Measurements from ENCODE around the gene BOK.
"Not testable (repeated sequence)": the region's sequence is repeated elsewhere in the genome, so short reads cannot be mapped to it uniquely, and the experiment has no call there.

Gene BOK

GRCh38 chr2:241565411-241565810, 6.9 kb downstream of the BOK start:
- no peak for TF ChIP-seq CTCF (IDR thresholded peaks at IDR 0.05)
- Histone ChIP-seq H3K4me3 (no peak overlapping the region), H3K27ac (no peak overlapping the region), H3K27me3 (no peaks in the 10 kb centered on the region), H3K4me1 (peaks cover 0 to 39% (median 17%) of the 10 kb centered on the region in 4 donors), H3K9me3 (no peaks in the 10 kb centered on the region), H3K36me3 (peaks cover 0 to 18% (median 0%) of the 10 kb centered on the region in 3 donors)
- intact Hi-C loops (cut with DNase I; ENCODE audit: low total_unique reads): no loop called here
- DNase-seq: peak in 1 of 2 donors; percentile 51

GRCh38 chr2:241566021-241566420, 7.5 kb downstream of the BOK start:
- DNase-seq: peak in 1 of 2 donors; percentile 19
- H3K27ac ChIP-seq; intact Hi-C loops (cut with DNase I; ENCODE audit: low total_unique reads); H3K9me3 ChIP-seq; H3K27me3 ChIP-seq; H3K4me3 ChIP-seq: not testable (repeated sequence)
- H3K36me3 ChIP-seq: peaks cover 0 to 20% (median 0%) of the 10 kb centered on the region in 3 donors
- H3K4me1 ChIP-seq: peaks cover 0 to 33% (median 11%) of the 10 kb centered on the region in 4 donors

GRCh38 chr2:241566468-241566867, 7.9 kb downstream of the BOK start:
- Histone ChIP-seq H3K27me3 (no peaks in the 10 kb centered on the region), H3K4me3 (no peak overlapping the region), H3K9me3 (no peaks in the 10 kb centered on the region), H3K4me1 (peaks cover 0 to 30% (median 8%) of the 10 kb centered on the region in 4 donors), H3K27ac (no peak overlapping the region), H3K36me3 (peaks cover 0 to 24% (median 0%) of the 10 kb centered on the region in 3 donors)
- TF ChIP-seq CTCF (IDR thresholded peaks at IDR 0.05): no peak
- peak in 1 of 2 donors; percentile 15 for DNase-seq
- intact Hi-C loops (cut with DNase I; ENCODE audit: low total_unique reads): no loop called here

GRCh38 chr2:241567266-241567665, 8.7 kb downstream of the BOK start:
- H3K27ac ChIP-seq; intact Hi-C loops (cut with DNase I; ENCODE audit: low total_unique reads); H3K27me3 ChIP-seq; H3K4me3 ChIP-seq; H3K9me3 ChIP-seq: not testable (repeated sequence)
- peak in 1 of 2 donors; percentile 12 for DNase-seq
- Histone ChIP-seq H3K36me3 (peaks cover 0 to 32% (median 6%) of the 10 kb centered on the region in 3 donors), H3K4me1 (peaks cover 0 to 23% (median 1%) of the 10 kb centered on the region in 4 donors)

DNA sequence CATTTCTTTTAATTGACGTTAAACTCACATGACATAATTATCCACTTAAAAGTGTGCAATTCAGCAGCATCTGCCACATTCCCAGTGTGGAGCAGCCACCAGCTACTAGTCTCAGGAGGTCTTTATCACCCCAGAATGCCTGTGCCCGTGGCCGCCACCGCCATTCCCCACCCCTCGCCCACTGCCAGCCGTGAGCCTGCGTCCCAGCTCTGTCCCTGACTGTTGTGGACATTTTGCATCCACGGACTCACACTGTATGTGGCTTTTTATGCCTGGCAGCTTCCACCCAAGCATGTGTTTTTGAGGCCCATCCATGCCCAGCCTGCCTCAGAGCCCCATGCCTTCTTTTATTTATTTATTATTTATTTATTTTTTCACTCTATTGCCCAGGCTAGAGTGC, 9.2 kb downstream of the BOK start:
- peaks cover 0 to 36% (median 10%) of the 10 kb centered on the region in 3 donors for H3K36me3 ChIP-seq
- TF ChIP-seq CTCF (IDR thresholded peaks at IDR 0.05): no peak
- H3K9me3 ChIP-seq: no peaks in the 10 kb centered on the region
- no peak overlapping the region for H3K27ac ChIP-seq
- H3K4me1 ChIP-seq: peaks cover 0 to 18% (median 0%) of the 10 kb centered on the region in 4 donors
- no peak for DNase-seq
- H3K4me3 ChIP-seq: no peak overlapping the region
- no peaks in the 10 kb centered on the region for H3K27me3 ChIP-seq
- intact Hi-C loops (cut with DNase I; ENCODE audit: low total_unique reads): no loop called here

GRCh38 chr2:241568726-241569125, 10.2 kb downstream of the BOK start:
- peaks cover 0 to 12% (median 0%) of the 10 kb centered on the region in 4 donors for H3K4me1 ChIP-seq
- TF ChIP-seq CTCF (IDR thresholded peaks at IDR 0.05): no peak
- intact Hi-C loops (cut with DNase I; ENCODE audit: low total_unique reads): no loop called here

GRCh38 chr2:241569831-241570281, 11.3 kb downstream of the BOK start:
- no peaks in the 10 kb centered on the region for H3K9me3 ChIP-seq
- intact Hi-C loops (cut with DNase I; ENCODE audit: low total_unique reads): no loop called here
- H3K4me1 ChIP-seq: peaks cover 0 to 2% (median 0%) of the 10 kb centered on the region in 4 donors
- H3K36me3 ChIP-seq: peaks cover 0 to 51% (median 21%) of the 10 kb centered on the region in 3 donors
- H3K4me3 ChIP-seq: no peak overlapping the region
- TF ChIP-seq CTCF (IDR thresholded peaks at IDR 0.05): no peak
- peak in 1 of 2 donors; percentile 54 for DNase-seq
- no peaks in the 10 kb centered on the region for H3K27me3 ChIP-seq
- H3K27ac ChIP-seq: no peak overlapping the region

More at GRCh38 chr2:241568726-241569125, 10.2 kb downstream of the BOK start:
- H3K9me3 ChIP-seq: no peaks in the 10 kb centered on the region
- H3K36me3 ChIP-seq: peaks cover 0 to 40% (median 18%) of the 10 kb centered on the region in 3 donors
- H3K27ac ChIP-seq: no peak overlapping the region
- H3K27me3 ChIP-seq: no peaks in the 10 kb centered on the region
- H3K4me3 ChIP-seq: no peak overlapping the region
- DNase-seq: peak in 1 of 2 donors; percentile 42

Data from tibial artery (tissue), 4 donors.